BE2C (cell line): Measurements from ENCODE around the gene ZBED1.

Experiments
- DNase-seq: peaks from one replicate; pipeline ENCODE4 v3.0.0-alpha.2; 2020
- H3K27me3 ChIP-seq: fragments of 250-450 bp; sonication (Bioruptor Pico); 2 replicates; pipeline ENCODE4 v1.5.1; 2020; ENCODE audit warnings: mild to moderate bottlenecking
- H3K36me3 ChIP-seq: fragments of 250-450 bp; sonication (Bioruptor Pico); 2 replicates; pipeline ENCODE4 v1.5.1; 2020; ENCODE audit warnings: mild to moderate bottlenecking
- H3K4me1 ChIP-seq: fragments of 250-450 bp; sonication (Bioruptor Pico); 2 replicates; pipeline ENCODE4 v1.5.1; 2020
- H3K4me3 ChIP-seq: 2 replicates; pipeline ENCODE4 v1.5.1; 2011; ENCODE audit warnings: low read depth, low read length
- H3K9me3 ChIP-seq: fragments of 250-450 bp; sonication (Bioruptor Pico); 2 replicates; pipeline ENCODE4 v1.5.1; 2020
- TF ChIP-seq, protein P1 (sequence below): IDR thresholded peaks from 2 replicates; pipeline ENCODE4 v1.5.1; 2012; ENCODE audit warnings: mild to moderate bottlenecking, low read depth, low read length

The ZBED1 gene

DNA sequence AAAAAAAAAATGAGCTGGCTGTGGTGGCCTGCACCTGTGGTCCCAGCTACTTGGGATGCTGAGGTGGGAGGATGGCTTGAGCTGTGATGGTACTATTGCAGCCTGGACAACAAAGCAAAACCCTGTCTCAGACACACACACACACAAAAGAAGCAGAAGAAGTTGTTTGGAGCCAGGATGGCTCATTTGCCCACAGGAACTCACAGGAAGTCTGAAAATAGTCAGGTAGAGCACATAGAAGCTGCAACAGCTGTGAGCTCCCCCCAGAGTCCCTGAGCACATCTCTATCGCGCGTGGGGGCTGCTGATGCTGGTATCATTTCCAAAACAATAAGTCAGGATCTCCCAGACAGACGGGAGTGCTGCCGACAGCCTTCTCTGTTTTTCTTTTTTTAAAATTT, 13.4 kb upstream of the ZBED1 start:
- DNase-seq: no peak
- no peak overlapping the region for H3K4me3 ChIP-seq
- H3K9me3 ChIP-seq: no peaks in the 10 kb centered on the region
- TF ChIP-seq, protein P1, sequence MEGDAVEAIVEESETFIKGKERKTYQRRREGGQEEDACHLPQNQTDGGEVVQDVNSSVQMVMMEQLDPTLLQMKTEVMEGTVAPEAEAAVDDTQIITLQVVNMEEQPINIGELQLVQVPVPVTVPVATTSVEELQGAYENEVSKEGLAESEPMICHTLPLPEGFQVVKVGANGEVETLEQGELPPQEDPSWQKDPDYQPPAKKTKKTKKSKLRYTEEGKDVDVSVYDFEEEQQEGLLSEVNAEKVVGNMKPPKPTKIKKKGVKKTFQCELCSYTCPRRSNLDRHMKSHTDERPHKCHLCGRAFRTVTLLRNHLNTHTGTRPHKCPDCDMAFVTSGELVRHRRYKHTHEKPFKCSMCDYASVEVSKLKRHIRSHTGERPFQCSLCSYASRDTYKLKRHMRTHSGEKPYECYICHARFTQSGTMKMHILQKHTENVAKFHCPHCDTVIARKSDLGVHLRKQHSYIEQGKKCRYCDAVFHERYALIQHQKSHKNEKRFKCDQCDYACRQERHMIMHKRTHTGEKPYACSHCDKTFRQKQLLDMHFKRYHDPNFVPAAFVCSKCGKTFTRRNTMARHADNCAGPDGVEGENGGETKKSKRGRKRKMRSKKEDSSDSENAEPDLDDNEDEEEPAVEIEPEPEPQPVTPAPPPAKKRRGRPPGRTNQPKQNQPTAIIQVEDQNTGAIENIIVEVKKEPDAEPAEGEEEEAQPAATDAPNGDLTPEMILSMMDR: no peak
- H3K36me3 ChIP-seq: no peaks in the 10 kb centered on the region
- no peaks in the 10 kb centered on the region for H3K27me3 ChIP-seq
- no peaks in the 10 kb centered on the region for H3K4me1 ChIP-seq

DNA sequence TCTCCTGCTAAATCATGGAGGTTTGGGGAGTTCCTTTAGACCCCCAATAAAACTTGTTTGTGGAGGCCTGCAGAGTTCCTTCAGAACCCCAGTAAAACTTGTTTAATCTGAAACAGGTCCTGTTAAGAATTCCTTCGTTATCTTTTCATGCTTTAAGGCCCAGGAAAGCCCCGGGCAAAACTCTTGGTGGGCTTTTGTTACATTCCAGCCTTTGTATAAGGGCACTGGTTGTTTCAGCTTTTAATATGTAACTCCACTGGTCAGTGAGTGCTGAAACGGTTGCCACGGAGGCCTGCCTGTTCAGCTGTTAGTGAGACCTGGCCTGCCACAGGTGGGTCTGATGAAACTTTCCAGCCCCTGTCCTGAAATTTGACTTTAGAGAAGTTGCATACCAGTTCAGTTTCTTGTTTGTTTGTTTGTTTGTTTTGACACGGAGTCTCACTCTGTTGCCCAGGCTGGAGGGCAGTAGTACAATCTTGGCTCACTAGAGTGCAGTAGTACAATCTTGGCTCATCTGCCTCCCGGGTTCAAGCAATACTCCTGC, 12.4 kb upstream of the ZBED1 start:
- Histone ChIP-seq H3K36me3 (no peaks in the 10 kb centered on the region), H3K4me1 (no peaks in the 10 kb centered on the region), H3K9me3 (no peaks in the 10 kb centered on the region), H3K27me3 (no peaks in the 10 kb centered on the region), H3K4me3 (no peak overlapping the region)
- TF ChIP-seq, protein P1: no peak
- DNase-seq: no peak

DNA sequence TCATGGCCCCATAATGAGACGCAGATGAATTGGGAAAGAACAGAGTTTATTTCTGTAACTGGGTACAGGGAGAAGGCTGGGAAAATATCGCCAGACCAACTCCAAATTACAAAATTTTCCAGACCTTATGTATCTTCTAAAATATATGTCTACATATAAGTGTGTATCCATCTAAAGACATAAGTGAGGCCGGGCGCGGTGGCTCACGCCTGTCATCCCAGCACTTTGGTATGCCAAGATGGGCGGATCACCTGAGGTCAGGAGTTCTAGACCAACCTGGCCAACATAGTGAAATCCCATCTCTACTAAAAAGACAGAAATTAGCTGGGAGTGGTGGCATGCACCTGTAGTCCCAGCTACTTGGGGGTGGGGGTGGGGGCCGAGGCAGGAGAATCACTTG, 11.7 kb upstream of the ZBED1 start:
- no peaks in the 10 kb centered on the region for H3K9me3 ChIP-seq
- TF ChIP-seq, protein P1: no peak
- H3K4me3 ChIP-seq: no peak overlapping the region
- H3K4me1 ChIP-seq: no peaks in the 10 kb centered on the region
- no peak for DNase-seq
- H3K36me3 ChIP-seq: no peaks in the 10 kb centered on the region
- no peaks in the 10 kb centered on the region for H3K27me3 ChIP-seq

DNA sequence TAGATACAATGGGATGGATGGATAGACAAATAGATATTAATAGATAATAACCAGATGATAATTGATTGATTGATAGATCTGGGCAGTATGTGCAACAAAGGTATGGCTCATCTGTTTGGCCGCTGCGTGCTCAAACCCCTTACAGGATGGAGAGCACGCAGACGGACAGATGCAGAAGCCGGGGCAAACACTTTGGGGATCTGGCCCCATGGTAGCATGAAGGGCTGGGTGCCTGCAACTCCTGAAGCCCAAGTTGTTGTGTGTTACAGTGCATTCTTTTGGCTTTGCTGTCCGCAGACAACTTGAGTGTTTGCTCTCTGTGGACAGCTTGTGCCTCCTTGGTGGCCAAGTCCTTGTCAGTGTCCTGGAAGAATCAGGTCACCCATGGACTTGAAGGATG, 10.6 kb upstream of the ZBED1 start:
- Histone ChIP-seq H3K27me3 (no peaks in the 10 kb centered on the region), H3K36me3 (no peaks in the 10 kb centered on the region), H3K9me3 (no peaks in the 10 kb centered on the region), H3K4me3 (no peak overlapping the region), H3K4me1 (no peaks in the 10 kb centered on the region)
- TF ChIP-seq, protein P1: no peak
- no peak for DNase-seq

DNA sequence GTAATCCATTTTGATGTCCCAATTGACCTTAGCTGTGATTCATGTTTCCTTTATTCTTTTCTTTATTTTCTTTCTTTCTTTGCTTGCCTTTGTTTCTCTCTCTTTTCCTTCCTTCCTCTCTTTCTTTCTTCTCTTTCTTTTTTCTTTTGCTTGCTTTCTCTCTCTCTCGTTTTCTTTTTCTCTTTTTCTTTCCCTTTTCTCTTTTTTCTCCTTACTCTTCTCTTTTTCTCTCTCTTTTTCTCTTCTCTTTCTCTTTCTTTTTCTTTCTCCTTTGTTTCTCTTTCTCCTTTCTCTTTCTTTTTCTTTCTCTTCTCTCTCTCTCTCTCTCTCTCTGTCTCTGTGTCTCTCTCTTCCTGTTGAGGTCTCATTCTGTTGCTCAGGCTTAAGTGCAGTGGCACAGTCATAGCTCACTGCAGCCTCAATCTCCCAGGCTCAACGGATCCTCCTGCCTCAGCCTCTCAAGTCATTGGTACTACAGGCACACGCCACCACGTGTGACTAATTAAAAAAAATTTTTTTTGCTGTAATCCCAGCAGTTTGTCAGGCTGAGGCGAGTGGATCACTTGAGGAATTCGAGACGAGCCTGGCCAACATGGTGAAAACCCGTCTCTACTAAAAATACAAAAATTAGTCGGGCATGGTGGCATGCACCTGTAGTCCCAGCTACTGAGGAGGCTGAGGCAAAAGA, 8.0 kb upstream of the ZBED1 start:
- Histone ChIP-seq H3K4me3 (no peak overlapping the region), H3K4me1 (no peaks in the 10 kb centered on the region), H3K27me3 (no peaks in the 10 kb centered on the region), H3K36me3 (no peaks in the 10 kb centered on the region), H3K9me3 (no peaks in the 10 kb centered on the region)
- DNase-seq: no peak
- TF ChIP-seq, protein P1: no peak

DNA sequence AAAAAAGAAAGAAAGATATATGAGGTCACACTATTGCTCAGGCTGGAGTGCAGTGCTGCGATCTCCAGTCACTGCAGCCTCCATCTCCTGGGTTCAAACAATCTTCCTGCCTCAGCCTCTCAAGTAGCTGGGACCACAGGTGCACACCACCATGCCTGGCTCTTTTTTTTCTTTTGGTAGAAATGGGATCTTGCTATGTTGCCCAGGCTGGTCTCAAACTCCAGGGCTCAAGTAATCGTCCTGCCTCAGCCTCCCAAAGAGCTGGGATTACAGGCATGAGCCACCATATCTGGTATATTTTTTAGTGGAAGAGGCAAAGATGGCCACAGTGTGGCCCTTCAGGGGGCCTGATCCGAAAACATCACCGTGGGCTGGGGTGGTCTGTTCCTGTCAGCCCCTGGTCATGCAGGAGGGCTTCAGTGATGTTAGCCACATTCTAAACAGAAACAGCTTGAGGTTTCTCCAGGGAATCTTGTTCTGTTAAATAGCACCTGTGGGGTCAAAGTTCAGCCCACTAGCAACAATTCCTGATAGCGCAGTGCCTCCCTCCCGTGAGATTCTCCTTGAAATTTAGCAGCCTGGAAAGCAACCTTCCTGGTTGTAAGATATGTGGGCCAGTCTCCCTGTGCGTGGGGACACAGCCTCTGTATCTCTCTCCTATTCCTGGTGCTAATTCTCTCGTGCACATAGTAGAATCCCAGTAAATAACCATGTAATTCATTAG, 7.3 kb upstream of the ZBED1 start:
- H3K27me3 ChIP-seq: no peaks in the 10 kb centered on the region
- DNase-seq: no peak
- no peaks in the 10 kb centered on the region for H3K36me3 ChIP-seq
- no peaks in the 10 kb centered on the region for H3K9me3 ChIP-seq
- no peaks in the 10 kb centered on the region for H3K4me1 ChIP-seq
- no peak overlapping the region for H3K4me3 ChIP-seq
- TF ChIP-seq, protein P1: no peak
